Keratinocyte (primary cell): Measurements from ENCODE around the gene ANXA7.

Source experiments
- CTCF ChIP-seq, 3 experiments: IDR thresholded peaks in 1 of 3; conservative IDR thresholded peaks in 1 of 3; optimal IDR thresholded peaks in 1 of 3; 2 replicates in 2 of 3; 3 replicates in 1 of 3; pipeline versions ENCODE3 to v1.5.1; 2011; ENCODE audit warnings: low read length in 3 of 3, mild to moderate bottlenecking in 3 of 3, moderate library complexity in 2 of 3, control low read depth in 1 of 3, inconsistent platforms in 1 of 3; ENCODE audit not compliant: insufficient read depth in 2 of 3; ENCODE audit errors: extremely low read depth in 1 of 3
- EZH2 ChIP-seq: IDR thresholded peaks from one replicate; pipeline ENCODE4 v1.6.1; 2012; ENCODE audit warnings: inconsistent platforms, mild to moderate bottlenecking, low read length, moderate library complexity

- TF ChIP-seq CTCF (optimal IDR thresholded peaks at IDR 0.05 in 1 of 3, IDR thresholded peaks at IDR 0.05 in 1 of 3, conservative IDR thresholded peaks at IDR 0.05 in 1 of 3; ENCODE audit: extremely low read depth in 1 of 3, insufficient read depth in 2 of 3, low read length in 3 of 3) = no peak
- no peak for TF ChIP-seq EZH2
These were observed 42.5 kb upstream of the ANXA7 start for GRCh38 chr10:73456187-73456890.
